ENCODE measurements around the gene F7.

Gene F7

DNA sequence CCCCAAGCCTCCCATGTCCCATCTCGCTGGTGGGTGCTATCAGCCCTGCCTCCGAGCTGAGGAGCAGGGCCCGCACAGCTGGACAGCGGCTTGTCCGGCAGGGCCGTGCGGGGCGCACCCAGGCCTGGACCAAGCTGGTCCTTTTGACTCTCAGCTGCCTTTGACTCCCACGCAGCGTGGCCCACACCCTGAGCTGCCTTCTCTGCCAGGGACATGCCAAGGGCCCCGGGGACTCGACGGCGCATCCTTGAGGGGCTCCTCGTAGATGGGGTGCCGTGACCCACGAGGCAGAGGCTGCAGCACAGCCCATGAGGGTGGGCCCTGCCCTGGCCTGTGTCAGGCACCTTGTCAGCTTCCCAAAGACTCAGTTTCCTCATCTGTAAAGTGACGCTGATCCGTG, 38.8 kb upstream of the F7 start:
- TF ChIP-seq, protein P1, sequence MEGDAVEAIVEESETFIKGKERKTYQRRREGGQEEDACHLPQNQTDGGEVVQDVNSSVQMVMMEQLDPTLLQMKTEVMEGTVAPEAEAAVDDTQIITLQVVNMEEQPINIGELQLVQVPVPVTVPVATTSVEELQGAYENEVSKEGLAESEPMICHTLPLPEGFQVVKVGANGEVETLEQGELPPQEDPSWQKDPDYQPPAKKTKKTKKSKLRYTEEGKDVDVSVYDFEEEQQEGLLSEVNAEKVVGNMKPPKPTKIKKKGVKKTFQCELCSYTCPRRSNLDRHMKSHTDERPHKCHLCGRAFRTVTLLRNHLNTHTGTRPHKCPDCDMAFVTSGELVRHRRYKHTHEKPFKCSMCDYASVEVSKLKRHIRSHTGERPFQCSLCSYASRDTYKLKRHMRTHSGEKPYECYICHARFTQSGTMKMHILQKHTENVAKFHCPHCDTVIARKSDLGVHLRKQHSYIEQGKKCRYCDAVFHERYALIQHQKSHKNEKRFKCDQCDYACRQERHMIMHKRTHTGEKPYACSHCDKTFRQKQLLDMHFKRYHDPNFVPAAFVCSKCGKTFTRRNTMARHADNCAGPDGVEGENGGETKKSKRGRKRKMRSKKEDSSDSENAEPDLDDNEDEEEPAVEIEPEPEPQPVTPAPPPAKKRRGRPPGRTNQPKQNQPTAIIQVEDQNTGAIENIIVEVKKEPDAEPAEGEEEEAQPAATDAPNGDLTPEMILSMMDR (IDR thresholded peaks at IDR 0.05; ENCODE audit: insufficient read depth, low read length, poor library complexity, severe bottlenecking), result no peak
- DNase-seq (ENCODE audit: extremely low read depth, insufficient read length), result no peak
- Histone ChIP-seq H3K4me3 (replicated peaks; ENCODE audit: low read depth, low read length) (no peak overlapping the region), H3K36me3 (ENCODE audit: control insufficient read depth, insufficient read depth, low read length) (no peaks in the 10 kb centered on the region), H3K27me3 (replicated peaks; ENCODE audit: control insufficient read depth, insufficient read depth, low read length) (no peaks in the 10 kb centered on the region)

DNA sequence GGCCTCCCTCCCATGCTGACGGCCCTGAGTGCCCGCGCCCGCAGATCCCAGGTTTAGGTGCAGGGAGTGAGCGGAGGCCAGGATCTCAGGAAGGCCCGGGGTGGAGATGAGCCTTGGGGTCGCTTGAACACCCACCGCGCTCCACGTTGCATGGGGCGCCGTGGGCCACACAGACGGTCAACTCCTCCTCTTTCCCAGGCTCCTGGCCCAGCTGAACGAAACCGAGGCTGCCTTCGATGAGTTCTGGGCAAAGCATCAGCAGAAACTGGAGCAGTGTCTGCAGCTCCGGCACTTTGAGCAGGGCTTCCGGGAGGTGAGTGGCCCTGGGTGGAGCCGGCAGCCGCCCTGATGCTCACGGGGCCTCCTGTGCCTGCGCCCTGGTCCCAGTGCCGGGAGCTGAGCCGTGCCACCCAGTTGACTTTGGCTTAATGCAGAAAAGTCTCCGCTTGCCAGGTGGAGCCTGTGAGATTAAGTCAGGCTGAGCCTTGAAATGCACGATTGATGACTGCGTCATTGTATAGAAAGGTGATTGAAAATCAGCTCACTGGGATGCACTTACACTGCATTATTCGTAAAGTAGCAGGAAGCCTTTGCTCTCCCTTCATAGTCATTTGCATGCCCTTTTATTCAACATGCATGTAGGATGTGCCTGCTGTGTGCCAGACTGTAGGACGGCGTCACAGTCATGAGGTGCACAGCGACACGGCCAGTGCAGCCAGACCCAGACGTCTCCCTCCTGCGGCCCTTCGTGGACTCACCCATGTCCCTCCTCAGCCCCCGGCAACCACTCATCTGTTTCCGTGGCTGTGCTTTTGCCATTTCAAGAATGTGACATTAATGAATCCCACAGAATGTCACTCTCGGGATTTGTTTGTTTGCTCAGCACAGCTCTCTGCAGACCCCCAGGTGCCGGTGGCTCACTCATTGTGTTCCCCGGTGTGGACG, 35.5 kb upstream of the F7 start:
- TF ChIP-seq, protein P1 (IDR thresholded peaks at IDR 0.05; ENCODE audit: insufficient read depth, low read length, poor library complexity, severe bottlenecking), result no peak
- DNase-seq (ENCODE audit: extremely low read depth, insufficient read length), result no peak
- Histone ChIP-seq H3K27me3 (replicated peaks; ENCODE audit: control insufficient read depth, insufficient read depth, low read length) (no peaks in the 10 kb centered on the region), H3K36me3 (ENCODE audit: control insufficient read depth, insufficient read depth, low read length) (no peaks in the 10 kb centered on the region), H3K4me3 (replicated peaks; ENCODE audit: low read depth, low read length) (no peak overlapping the region)

DNA sequence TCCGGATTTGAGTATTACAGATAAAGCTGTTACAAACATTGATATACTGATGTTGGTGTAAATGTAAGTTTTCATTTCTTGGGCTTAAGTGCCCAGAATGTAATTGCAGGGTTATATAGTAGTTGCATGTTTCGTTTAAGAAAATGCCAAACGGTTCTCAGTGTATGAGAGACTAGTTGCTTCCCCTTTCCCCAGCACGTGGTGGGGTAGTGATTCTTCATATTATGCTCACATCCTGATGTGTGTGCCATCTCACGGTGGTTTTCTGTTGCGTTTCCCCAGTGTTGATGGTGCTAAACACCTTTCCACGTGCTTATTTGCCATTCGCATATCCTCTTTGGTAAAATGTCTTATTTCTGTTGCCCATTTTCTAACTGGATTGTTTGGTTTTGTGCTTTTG, 34.7 kb upstream of the F7 start:
- TF ChIP-seq, protein P1 (IDR thresholded peaks at IDR 0.05; ENCODE audit: insufficient read depth, low read length, poor library complexity, severe bottlenecking), result no peak
- Histone ChIP-seq H3K4me3 (replicated peaks; ENCODE audit: low read depth, low read length) (no peak overlapping the region), H3K27me3 (replicated peaks; ENCODE audit: control insufficient read depth, insufficient read depth, low read length) (no peaks in the 10 kb centered on the region), H3K36me3 (ENCODE audit: control insufficient read depth, insufficient read depth, low read length) (no peaks in the 10 kb centered on the region)
- no peak for DNase-seq (ENCODE audit: extremely low read depth, insufficient read length)

DNA sequence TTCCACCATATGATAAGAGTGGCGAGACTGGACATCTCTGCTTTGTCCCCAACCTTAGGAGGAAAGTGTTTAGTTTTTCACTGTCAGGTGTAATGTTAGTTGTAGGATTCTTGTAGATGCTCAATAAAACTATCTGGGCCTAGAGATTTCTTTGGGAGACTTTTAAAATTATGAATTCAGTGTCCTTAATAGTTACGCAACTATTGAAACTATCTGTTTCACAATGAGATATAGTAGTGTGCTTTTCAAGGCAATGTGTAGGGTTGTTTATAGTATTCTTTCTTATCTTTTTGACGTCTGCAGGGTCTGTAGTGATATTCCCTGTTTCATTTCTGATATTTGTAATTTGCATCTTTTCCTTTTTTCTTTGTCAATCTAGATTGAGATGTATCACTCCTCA, 33.2 kb upstream of the F7 start:
- Histone ChIP-seq H3K4me3 (replicated peaks; ENCODE audit: low read depth, low read length) (no peak overlapping the region), H3K27me3 (replicated peaks; ENCODE audit: control insufficient read depth, insufficient read depth, low read length) (no peaks in the 10 kb centered on the region), H3K36me3 (ENCODE audit: control insufficient read depth, insufficient read depth, low read length) (no peaks in the 10 kb centered on the region)
- DNase-seq (ENCODE audit: extremely low read depth, insufficient read length), result no peak
- TF ChIP-seq, protein P1 (IDR thresholded peaks at IDR 0.05; ENCODE audit: insufficient read depth, low read length, poor library complexity, severe bottlenecking), result no peak

DNA sequence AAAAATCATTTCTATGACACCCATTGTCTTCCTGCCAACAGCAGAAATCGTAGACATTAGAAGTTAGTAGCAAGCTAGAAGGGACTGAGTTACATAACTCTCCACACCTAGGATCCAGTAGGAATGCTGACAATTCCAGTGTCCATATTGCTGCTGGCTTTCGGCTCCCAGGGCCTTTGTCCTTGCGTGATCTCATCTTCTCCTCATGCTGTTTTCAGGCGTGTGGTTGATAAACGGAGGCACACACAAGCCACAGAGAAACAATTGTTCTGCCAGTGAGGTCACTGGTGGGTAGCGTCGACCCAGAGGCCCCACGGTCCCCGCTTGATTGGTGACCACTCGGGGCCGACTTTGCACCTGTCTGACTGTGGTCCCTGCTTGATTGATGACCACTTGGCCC, 31.6 kb upstream of the F7 start:
- TF ChIP-seq, protein P1 (IDR thresholded peaks at IDR 0.05; ENCODE audit: insufficient read depth, low read length, poor library complexity, severe bottlenecking), result no peak
- DNase-seq (ENCODE audit: extremely low read depth, insufficient read length), result no peak

More for the DNA sequence above, 31.6 kb upstream of the F7 start:
- Histone ChIP-seq H3K4me3 (replicated peaks; ENCODE audit: low read depth, low read length) (no peak overlapping the region), H3K27me3 (replicated peaks; ENCODE audit: control insufficient read depth, insufficient read depth, low read length) (no peaks in the 10 kb centered on the region), H3K36me3 (ENCODE audit: control insufficient read depth, insufficient read depth, low read length) (no peaks in the 10 kb centered on the region)
